Measurements from ENCODE around the gene IL10. TPM values are rescaled to one million over a fixed set of nuclear protein-coding genes. Genes with fewer than 3 reads are reported as not detected.
"Not testable (repeated sequence)": the region's sequence is repeated elsewhere in the genome, so short reads cannot be mapped to it uniquely, and the experiment has no call there.

IL10 gene
- total RNA-seq, 1 donor from 2014 or later, result not detected

GRCh38 chr1:206793620-206794019 is 21.3 kb upstream of the IL10 start:
- DNase-seq, result no peak

- DNase-seq, result no peak
Observed at GRCh38 chr1:206792939-206793607, 20.8 kb upstream of the IL10 start.

GRCh38 chr1:206790502-206791250 is 18.4 kb upstream of the IL10 start:
- no peak for DNase-seq

GRCh38 chr1:206788487-206789050 is 16.3 kb upstream of the IL10 start:
- no peak for DNase-seq

GRCh38 chr1:206787891-206788290 is 15.6 kb upstream of the IL10 start:
- no peak for DNase-seq

GRCh38 chr1:206786212-206786886 is 14.1 kb upstream of the IL10 start:
- no peak for DNase-seq

GRCh38 chr1:206785182-206785765 is 13.0 kb upstream of the IL10 start:
- no peak for DNase-seq

GRCh38 chr1:206784471-206784903 is 12.2 kb upstream of the IL10 start:
- no peak for DNase-seq

- DNase-seq, result no peak
Observed at GRCh38 chr1:206783506-206783905, 11.2 kb upstream of the IL10 start.

GRCh38 chr1:206782448-206782847 is 10.2 kb upstream of the IL10 start:
- DNase-seq, result no peak

GRCh38 chr1:206779638-206780037 is 7.3 kb upstream of the IL10 start:
- no peak for DNase-seq

GRCh38 chr1:206778911-206779310 is 6.6 kb upstream of the IL10 start:
- not testable (repeated sequence) for DNase-seq

- DNase-seq, result no peak
Observed at GRCh38 chr1:206778031-206778430, 5.7 kb upstream of the IL10 start.

- no peak for DNase-seq
Observed at GRCh38 chr1:206776229-206776628, 3.9 kb upstream of the IL10 start.

- DNase-seq, result no peak
Observed at GRCh38 chr1:206774093-206774492, 1.8 kb upstream of the IL10 start.

- DNase-seq, result no peak
Observed at GRCh38 chr1:206771338-206771692, 979 bp downstream of the IL10 start.

- no peak for DNase-seq
Observed at GRCh38 chr1:206770531-206771337, 1.6 kb downstream of the IL10 start, which contains the start of gene IL19. Gene IL19 (plus strand): TSS chr1:206770773. CDS start chr1:206836663, 65,890 bp downstream.

GRCh38 chr1:206769304-206769731 is 3.0 kb downstream of the IL10 start:
- DNase-seq, result no peak

- DNase-seq, result no peak
Observed at GRCh38 chr1:206768472-206769303, 3.6 kb downstream of the IL10 start.

GRCh38 chr1:206766251-206766856 is 5.9 kb downstream of the IL10 start:
- DNase-seq, result no peak
